NCI-H524 treated with DMSO at 0.1 percent for 48 hours (cell line): ENCODE measurements around the gene TSC22D2.
"Not testable (repeated sequence)": the region's sequence is repeated elsewhere in the genome, so short reads cannot be mapped to it uniquely, and the experiment has no call there.

ENCODE experiments used
- DNase-seq: peaks from one replicate; lab custom pipeline; 2025; lab: John Stamatoyannopoulos, UW

Gene TSC22D2

GRCh38 chr3:150449169-150449721 lies 41.1 kb downstream of the TSC22D2 start:
- DNase-seq, result no peak

GRCh38 chr3:150450916-150451315 lies 42.8 kb downstream of the TSC22D2 start:
- DNase-seq, result no peak

- no peak for DNase-seq
Observed at GRCh38 chr3:150451329-150452048, 43.4 kb downstream of the TSC22D2 start.

GRCh38 chr3:150453353-150453752 lies 45.3 kb downstream of the TSC22D2 start:
- DNase-seq, result no peak

- no peak for DNase-seq
Observed at GRCh38 chr3:150454085-150454484, 46.0 kb downstream of the TSC22D2 start.

GRCh38 chr3:150454622-150455021 lies 46.5 kb downstream of the TSC22D2 start:
- DNase-seq, result no peak

DNA sequence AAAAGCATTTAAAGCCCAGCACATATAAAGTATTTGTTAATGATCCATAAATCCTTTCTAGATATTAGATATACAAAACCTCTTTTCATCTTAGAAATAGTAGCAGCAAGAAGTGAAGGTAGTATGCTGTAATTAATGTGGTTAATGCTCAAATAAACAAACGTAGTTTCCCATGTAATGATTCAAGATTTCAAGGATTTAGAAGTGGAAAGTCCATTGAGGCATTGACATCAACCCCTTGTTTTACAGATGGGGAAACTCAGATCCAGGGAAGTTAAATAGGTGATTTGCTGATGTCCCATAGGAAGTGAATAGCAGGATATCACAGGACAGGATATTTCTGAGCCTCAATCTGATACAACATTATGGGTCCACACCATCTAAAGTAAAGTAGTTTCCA lies 47.2 kb downstream of the TSC22D2 start:
- DNase-seq, result no peak

DNA sequence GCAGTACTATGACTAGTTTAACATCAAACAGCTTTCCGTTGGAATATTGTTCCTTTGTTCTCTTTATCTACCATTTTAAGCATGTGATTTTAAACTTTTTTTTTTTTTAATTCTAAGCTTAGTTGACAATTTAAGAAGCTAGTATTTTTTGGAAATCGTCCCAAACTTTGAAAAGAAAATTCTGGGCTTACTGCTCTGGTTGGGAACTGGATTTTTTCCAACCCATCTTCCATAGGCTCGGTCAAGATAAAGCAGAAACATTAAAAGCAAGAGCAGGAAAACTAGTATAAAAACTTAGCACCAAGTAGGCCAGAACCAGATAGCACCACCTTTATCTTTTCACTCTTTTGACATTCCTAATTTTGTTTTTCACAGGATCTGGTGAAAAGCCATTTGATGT lies 49.9 kb downstream of the TSC22D2 start:
- no peak for DNase-seq

- no peak for DNase-seq
Observed at GRCh38 chr3:150460484-150460883, 52.4 kb downstream of the TSC22D2 start.

GRCh38 chr3:150461399-150461798 lies 53.3 kb downstream of the TSC22D2 start:
- DNase-seq, result no peak

DNA sequence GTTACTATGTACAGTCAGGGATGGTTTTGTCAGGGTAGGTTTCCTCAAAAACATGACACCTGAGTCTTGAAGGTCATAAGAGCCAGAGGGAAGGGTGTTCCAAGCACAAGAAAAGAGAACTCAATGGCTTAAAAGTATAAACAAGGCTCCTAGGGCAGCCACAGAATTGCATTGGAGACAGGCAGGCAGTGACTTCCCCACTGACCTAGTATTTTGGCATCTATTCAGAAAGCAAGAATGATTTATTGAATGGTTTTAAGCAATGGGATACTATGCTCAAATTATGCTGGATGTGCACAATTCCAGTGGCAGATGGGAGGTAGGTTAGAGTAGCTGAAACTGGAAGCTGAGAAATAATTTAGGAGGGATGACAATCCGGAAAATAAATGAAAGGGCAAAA lies 54.0 kb downstream of the TSC22D2 start:
- DNase-seq, result no peak

DNA sequence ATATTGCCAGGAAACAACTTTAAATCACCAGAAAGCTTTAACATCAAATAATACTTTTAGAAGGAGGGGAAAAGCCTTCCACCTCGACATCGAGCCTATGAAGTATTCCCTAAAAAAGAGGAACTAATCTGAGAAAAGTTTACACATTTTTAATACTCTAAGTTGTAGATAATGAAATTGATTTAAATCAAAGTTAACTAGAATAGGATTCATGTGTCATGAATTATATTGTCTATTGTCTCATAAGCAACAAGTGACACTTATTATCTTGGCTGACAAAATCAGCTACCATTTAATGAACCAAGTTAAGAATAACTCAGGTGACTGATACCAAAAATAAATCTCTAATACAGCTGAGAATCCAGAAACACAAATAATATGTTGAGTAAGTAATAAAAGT lies 56.6 kb downstream of the TSC22D2 start:
- DNase-seq, result no peak

DNA sequence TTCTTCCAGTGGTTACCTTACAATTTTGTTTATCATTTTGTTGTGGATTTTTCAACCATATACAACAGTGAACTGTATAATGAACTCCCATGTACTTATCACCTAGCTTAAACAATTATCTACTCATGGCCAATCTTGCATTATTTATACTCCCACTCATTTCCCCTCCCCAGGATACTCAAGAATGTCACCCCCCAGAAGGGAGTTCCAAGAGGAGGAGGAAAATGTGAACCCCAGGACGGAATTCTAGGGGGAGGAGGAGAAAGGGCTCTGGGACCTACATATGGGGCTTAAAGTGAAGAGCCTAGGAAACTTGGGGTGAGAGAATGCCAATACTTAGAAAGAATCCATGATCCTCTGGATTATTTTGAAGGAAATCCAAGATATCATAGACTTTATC lies 59.3 kb downstream of the TSC22D2 start:
- DNase-seq, result no peak

DNA sequence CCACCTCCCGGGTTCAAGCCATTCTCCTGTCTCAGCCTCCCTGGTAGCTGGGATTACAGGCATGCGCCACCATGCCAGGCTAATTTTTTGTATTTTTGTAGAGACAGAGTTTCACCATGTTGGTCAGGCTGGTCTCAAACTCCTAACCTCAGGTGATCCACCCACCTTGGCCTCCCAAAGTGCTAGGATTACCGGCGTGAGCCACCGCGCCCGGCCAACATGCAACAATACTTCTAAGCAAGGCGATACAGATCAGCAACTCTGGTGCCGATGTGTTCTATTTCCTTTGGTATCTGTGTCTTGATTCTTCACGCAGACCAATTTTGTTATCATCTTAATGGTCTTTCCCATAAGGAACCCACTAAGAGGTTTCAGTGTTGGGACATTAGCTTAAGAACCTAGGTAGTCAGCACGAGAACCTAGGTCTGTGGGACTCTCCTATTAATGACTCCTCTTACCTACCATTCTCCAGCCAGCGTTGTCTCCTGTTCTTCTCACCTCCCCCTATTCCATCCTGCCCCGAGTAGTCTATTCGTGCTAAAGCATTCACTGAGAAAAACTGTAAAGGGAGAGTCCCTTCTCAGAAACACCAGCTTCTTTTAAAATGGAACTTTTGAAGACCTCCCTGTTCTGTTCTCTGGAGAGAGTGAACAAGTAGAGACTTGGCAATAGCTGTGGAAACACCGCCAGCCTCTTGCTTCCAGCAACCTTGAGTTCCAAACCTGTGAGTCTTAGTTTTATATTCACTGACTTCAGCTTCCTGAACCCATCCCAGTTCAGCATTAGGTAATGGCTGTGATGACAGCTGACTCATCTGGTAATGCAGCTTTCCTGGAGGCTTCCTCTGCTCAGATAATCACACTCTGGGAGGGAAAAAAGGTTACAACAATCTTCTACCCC lies 61.2 kb downstream of the TSC22D2 start:
- no peak for DNase-seq

GRCh38 chr3:150469931-150470740 lies 62.0 kb downstream of the TSC22D2 start:
- DNase-seq, result no peak

GRCh38 chr3:150472421-150472820 lies 64.3 kb downstream of the TSC22D2 start:
- DNase-seq, result no peak

DNA sequence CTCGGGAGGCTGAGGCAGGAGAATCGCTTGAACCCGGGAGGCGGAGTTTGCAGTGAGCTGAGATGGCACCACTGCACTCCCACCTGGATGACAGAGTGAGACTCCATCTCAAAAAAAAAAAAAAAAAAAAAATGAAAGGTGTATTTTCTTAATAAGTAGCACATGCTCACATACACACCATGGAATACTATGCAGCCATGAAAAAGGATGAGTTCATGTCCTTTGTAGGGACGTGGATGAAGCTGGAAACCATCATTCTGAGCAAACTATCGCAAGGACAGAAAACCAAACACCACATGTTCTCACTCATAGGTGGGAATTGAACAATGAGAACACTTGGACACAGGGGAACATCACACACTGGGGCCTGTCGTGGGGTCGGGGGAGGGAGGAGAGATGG lies 65.1 kb downstream of the TSC22D2 start:
- not testable (repeated sequence) for DNase-seq

GRCh38 chr3:150479370-150479769 lies 71.3 kb downstream of the TSC22D2 start:
- DNase-seq, result no peak

DNA sequence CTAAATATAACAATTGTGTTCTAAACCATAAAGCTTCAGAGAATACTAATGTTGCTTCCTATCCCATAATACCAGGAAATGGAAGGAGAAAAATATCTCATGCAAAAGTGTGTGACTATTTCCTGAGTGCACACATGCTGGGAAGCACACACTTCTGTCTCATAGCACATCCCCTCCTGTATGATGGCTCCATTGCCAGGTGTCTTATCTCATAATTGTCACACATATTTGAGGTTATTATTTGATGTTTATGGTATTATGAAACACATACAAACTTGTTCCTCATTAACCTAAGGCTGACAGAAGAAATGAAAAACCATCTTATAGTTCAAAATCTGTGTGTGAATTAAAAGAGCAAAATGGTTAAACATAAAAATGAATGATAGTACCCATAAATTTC lies 72.8 kb downstream of the TSC22D2 start:
- DNase-seq, result no peak

GRCh38 chr3:150483226-150483625 lies 75.1 kb downstream of the TSC22D2 start:
- DNase-seq, result no peak

GRCh38 chr3:150484410-150484809 lies 76.3 kb downstream of the TSC22D2 start:
- no peak for DNase-seq

- no peak for DNase-seq
Observed at GRCh38 chr3:150488867-150489266, 80.8 kb downstream of the TSC22D2 start.
